HepG2 (cell line): ENCODE data around the gene SMIM30.

Source experiments
- CTCF ChIP-seq: sonication (generic); formaldehyde crosslinking; IDR thresholded peaks from 2 replicates; pipeline ENCODE4 v1.5.0; 2020; ENCODE audit warnings: mild to moderate bottlenecking, missing genetic modification reagents, moderate library complexity
- ETV5 ChIP-seq: IDR thresholded peaks from 2 replicates; pipeline ENCODE4 v1.6.1; 2018; ENCODE audit warnings: missing biosample characterization, missing genetic modification reagents, inconsistent platforms, borderline replicate concordance
- JDP2 ChIP-seq: sonication (generic); formaldehyde crosslinking; IDR thresholded peaks from 2 replicates; pipeline ENCODE4 v1.8.1; 2022; ENCODE audit warnings: missing genetic modification reagents, borderline replicate concordance
- RBM39 ChIP-seq: fragments of 200-400 bp; formaldehyde crosslinking; IDR thresholded peaks from one replicate; pipeline ENCODE4 v1.6.1; 2018; ENCODE audit warnings: antibody characterized with exemption, mild to moderate bottlenecking, low read depth, low read length; ENCODE audit not compliant: poor library complexity, severe bottlenecking
- TAF1 ChIP-seq: sonication (generic); formaldehyde crosslinking; IDR thresholded peaks from 2 replicates; pipeline ENCODE4 v1.4.0; 2020; ENCODE audit warnings: missing genetic modification reagents
- ZBTB21 ChIP-seq: sonication (generic); formaldehyde crosslinking; IDR thresholded peaks from 2 replicates; pipeline ENCODE4 v1.4.0; 2020; ENCODE audit warnings: missing genetic modification reagents

- TF ChIP-seq TAF1 (CRISPR knock-in tag) (no peak), JDP2 (no peak), CTCF (CRISPR knock-in tag) (no peak), ZBTB21 (CRISPR knock-in tag) (no peak), ETV5 (no peak), RBM39 (no peak)
Measured at GRCh38 chr7:113131367-113131766, 13.0 kb upstream of the SMIM30 start.
